HG02759 (cell line): Measurements from ENCODE around the gene HABP4.
"Not testable (repeated sequence)": the region's sequence is repeated elsewhere in the genome, so short reads cannot be mapped to it uniquely, and the experiment has no call there.

ENCODE experiments used
- ATAC-seq: cut with Tn5 transposase; IDR thresholded peaks from one replicate; pipeline ENCODE4 v1.9.1; 2021; ENCODE audit warnings: mild to moderate bottlenecking, moderate library complexity; ENCODE audit not compliant: unreplicated experiment

The HABP4 gene

GRCh38 chr9:96495341-96495740 lies 45.4 kb downstream of the HABP4 start:
- no peak for ATAC-seq

- no peak for ATAC-seq
Measured at GRCh38 chr9:96496368-96497116, 46.6 kb downstream of the HABP4 start.

GRCh38 chr9:96497117-96497399 lies 47.1 kb downstream of the HABP4 start:
- no peak for ATAC-seq

GRCh38 chr9:96498796-96499195 lies 48.8 kb downstream of the HABP4 start:
- ATAC-seq: no peak

GRCh38 chr9:96499257-96499656 lies 49.3 kb downstream of the HABP4 start:
- no peak for ATAC-seq

GRCh38 chr9:96500696-96501632 lies 51.0 kb downstream of the HABP4 start:
- ATAC-seq: no peak

- no peak for ATAC-seq
Measured at GRCh38 chr9:96501633-96502538, 51.9 kb downstream of the HABP4 start.

- no peak for ATAC-seq
Measured at GRCh38 chr9:96502539-96503373, 52.8 kb downstream of the HABP4 start.

GRCh38 chr9:96503374-96503748 lies 53.4 kb downstream of the HABP4 start:
- ATAC-seq: not testable (repeated sequence)

GRCh38 chr9:96503918-96504317 lies 53.9 kb downstream of the HABP4 start:
- no peak for ATAC-seq

- ATAC-seq: no peak
Measured at GRCh38 chr9:96505316-96505991, 55.5 kb downstream of the HABP4 start.

GRCh38 chr9:96508227-96508940 lies 58.4 kb downstream of the HABP4 start:
- ATAC-seq: no peak

- ATAC-seq: no peak
Measured at GRCh38 chr9:96509026-96509425, 59.1 kb downstream of the HABP4 start.

- ATAC-seq: no peak
Measured at GRCh38 chr9:96509848-96510247, 59.9 kb downstream of the HABP4 start.

GRCh38 chr9:96510258-96510657 lies 60.3 kb downstream of the HABP4 start:
- no peak for ATAC-seq

GRCh38 chr9:96512240-96512639 lies 62.3 kb downstream of the HABP4 start:
- no peak for ATAC-seq

GRCh38 chr9:96513622-96514021 lies 63.7 kb downstream of the HABP4 start:
- ATAC-seq: no peak

- ATAC-seq: no peak
Measured at GRCh38 chr9:96514108-96514799, 64.3 kb downstream of the HABP4 start.

- no peak for ATAC-seq
Measured at GRCh38 chr9:96514800-96515158, 64.8 kb downstream of the HABP4 start.
